Measurements from ENCODE around the gene GDF2.

Gene GDF2

DNA sequence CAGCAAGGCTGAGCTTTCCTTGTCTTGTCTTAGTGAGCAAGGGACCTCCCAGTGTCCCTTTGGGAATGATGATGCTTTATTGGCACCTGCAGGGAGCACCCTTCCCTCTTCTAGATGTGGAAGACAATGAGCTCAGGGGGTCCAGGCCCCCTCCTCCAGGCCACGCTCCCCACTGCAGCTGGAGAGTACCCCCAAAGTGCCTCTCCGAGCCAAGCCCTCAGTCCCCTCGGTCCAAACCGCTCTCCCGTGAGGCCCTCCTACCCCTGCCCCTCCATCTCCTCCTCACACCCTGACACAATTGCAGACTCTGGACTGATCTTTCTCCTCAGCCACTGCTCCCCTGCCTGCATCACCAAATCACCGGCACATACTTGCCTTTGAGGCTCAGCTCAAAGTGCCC is 42.7 kb downstream of the GDF2 start:
- Histone ChIP-seq H3K79me2 (ENCODE audit: insufficient read depth, low read length) (no peaks in the 10 kb centered on the region), H3K9me2 (ENCODE audit: low read depth, low read length) (no peaks in the 10 kb centered on the region), H3K9me3 (ENCODE audit: low read length) (no peaks in the 10 kb centered on the region), H4K20me1 (ENCODE audit: insufficient read depth, low read length) (no peaks in the 10 kb centered on the region), H3K4me1 (ENCODE audit: insufficient read depth, low read length, severe bottlenecking) (no peaks in the 10 kb centered on the region), H3K27ac (ENCODE audit: low read depth, low read length, poor library complexity, severe bottlenecking) (no peak overlapping the region), H3K4me3 (ENCODE audit: low read depth, low read length, poor library complexity, severe bottlenecking) (no peak overlapping the region), H3F3A (ENCODE audit: insufficient read depth, low read length) (no peaks in the 10 kb centered on the region), H3K36me3 (ENCODE audit: insufficient read depth, low read length) (no peaks in the 10 kb centered on the region), H3K4me2 (ENCODE audit: low read length) (no peak overlapping the region), H3K27me3 (ENCODE audit: insufficient read depth, low read length) (no peaks in the 10 kb centered on the region), H3K9ac (ENCODE audit: low read length) (no peak overlapping the region), H2AFZ (ENCODE audit: low read length) (no peak overlapping the region)
- TF ChIP-seq, protein P1, sequence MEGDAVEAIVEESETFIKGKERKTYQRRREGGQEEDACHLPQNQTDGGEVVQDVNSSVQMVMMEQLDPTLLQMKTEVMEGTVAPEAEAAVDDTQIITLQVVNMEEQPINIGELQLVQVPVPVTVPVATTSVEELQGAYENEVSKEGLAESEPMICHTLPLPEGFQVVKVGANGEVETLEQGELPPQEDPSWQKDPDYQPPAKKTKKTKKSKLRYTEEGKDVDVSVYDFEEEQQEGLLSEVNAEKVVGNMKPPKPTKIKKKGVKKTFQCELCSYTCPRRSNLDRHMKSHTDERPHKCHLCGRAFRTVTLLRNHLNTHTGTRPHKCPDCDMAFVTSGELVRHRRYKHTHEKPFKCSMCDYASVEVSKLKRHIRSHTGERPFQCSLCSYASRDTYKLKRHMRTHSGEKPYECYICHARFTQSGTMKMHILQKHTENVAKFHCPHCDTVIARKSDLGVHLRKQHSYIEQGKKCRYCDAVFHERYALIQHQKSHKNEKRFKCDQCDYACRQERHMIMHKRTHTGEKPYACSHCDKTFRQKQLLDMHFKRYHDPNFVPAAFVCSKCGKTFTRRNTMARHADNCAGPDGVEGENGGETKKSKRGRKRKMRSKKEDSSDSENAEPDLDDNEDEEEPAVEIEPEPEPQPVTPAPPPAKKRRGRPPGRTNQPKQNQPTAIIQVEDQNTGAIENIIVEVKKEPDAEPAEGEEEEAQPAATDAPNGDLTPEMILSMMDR (IDR thresholded peaks at IDR 0.05; ENCODE audit: low read length): no peak
- TF ChIP-seq EZH2 (IDR thresholded peaks at IDR 0.05; ENCODE audit: borderline replicate concordance, low read length): no peak

DNA sequence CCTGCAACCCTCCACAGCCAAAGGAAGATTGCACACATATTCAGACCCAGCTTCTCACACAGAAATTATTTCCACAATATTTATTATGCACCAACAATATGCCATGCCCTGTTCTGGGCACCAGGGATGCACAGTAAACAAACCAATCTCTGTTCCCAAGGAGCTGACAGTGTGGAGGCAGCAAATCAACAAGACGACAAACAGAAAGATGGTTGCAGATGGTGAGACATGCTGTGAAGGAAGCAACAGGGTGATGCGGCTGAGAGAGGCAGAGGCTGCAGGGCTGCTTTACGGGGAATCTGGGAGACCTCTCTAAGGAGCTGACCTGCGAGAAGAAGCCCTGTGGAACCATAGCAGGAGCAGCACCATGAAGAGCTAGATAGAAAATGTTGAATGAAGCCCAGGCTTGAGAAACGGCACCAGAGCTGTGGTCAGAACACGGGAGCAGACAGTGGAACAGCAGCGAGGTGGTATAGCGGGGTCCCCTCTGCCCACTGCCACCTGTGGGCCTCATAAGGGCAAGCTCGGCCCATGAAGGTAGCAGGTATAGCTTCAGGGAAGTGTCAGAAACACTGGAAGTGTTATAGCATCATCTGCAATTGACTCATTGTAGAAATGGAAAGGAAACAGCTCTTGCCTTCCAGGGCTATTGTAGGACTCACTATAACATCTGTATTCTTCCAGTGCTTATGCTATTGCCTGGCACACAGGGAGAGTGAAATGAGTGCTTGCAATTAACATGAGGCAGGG is 43.4 kb downstream of the GDF2 start:
- no peak overlapping the region for H3K4me3 ChIP-seq (ENCODE audit: low read depth, low read length, poor library complexity, severe bottlenecking)
- no peak for TF ChIP-seq EZH2 (IDR thresholded peaks at IDR 0.05; ENCODE audit: borderline replicate concordance, low read length)
- TF ChIP-seq, protein P1 (IDR thresholded peaks at IDR 0.05; ENCODE audit: low read length): no peak
- H4K20me1 ChIP-seq (ENCODE audit: insufficient read depth, low read length): no peaks in the 10 kb centered on the region
- H2AFZ ChIP-seq (ENCODE audit: low read length): no peak overlapping the region
- H3K79me2 ChIP-seq (ENCODE audit: insufficient read depth, low read length): no peaks in the 10 kb centered on the region
- no peaks in the 10 kb centered on the region for H3K9me3 ChIP-seq (ENCODE audit: low read length)
- H3K9me2 ChIP-seq (ENCODE audit: low read depth, low read length): no peaks in the 10 kb centered on the region
- H3K27me3 ChIP-seq (ENCODE audit: insufficient read depth, low read length): no peaks in the 10 kb centered on the region
- H3K4me1 ChIP-seq (ENCODE audit: insufficient read depth, low read length, severe bottlenecking): no peaks in the 10 kb centered on the region
- H3K36me3 ChIP-seq (ENCODE audit: insufficient read depth, low read length): no peaks in the 10 kb centered on the region
- H3F3A ChIP-seq (ENCODE audit: insufficient read depth, low read length): no peaks in the 10 kb centered on the region
- no peak overlapping the region for H3K4me2 ChIP-seq (ENCODE audit: low read length)
- no peak overlapping the region for H3K9ac ChIP-seq (ENCODE audit: low read length)
- no peak overlapping the region for H3K27ac ChIP-seq (ENCODE audit: low read depth, low read length, poor library complexity, severe bottlenecking)

DNA sequence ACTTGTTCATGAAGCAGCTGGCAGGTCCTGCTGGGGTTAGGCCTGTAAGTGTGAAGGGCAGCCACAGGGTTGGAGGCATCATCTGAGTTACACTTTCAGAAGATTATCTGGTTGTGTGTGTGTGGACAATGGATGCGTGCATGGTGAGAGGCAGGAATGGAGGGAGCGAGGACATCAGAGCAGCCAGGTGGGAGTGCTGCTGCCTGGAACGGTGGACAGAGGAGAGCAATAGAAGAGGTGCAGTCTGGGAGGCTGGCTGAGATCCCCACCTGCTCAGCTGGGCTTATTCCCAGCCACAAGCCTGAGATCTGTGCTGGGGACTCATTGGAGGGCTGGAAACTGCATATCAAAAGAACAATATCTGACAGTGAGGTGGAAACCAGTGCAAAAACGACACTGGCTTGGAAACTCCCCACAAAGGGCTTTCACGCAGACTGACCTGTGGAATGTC is 44.0 kb downstream of the GDF2 start:
- no peaks in the 10 kb centered on the region for H3K27me3 ChIP-seq (ENCODE audit: insufficient read depth, low read length)
- H3F3A ChIP-seq (ENCODE audit: insufficient read depth, low read length): no peaks in the 10 kb centered on the region
- H3K79me2 ChIP-seq (ENCODE audit: insufficient read depth, low read length): no peaks in the 10 kb centered on the region
- H3K4me2 ChIP-seq (ENCODE audit: low read length): no peak overlapping the region
- H2AFZ ChIP-seq (ENCODE audit: low read length): no peak overlapping the region
- H3K4me3 ChIP-seq (ENCODE audit: low read depth, low read length, poor library complexity, severe bottlenecking): no peak overlapping the region
- H3K9me2 ChIP-seq (ENCODE audit: low read depth, low read length): no peaks in the 10 kb centered on the region
- no peaks in the 10 kb centered on the region for H4K20me1 ChIP-seq (ENCODE audit: insufficient read depth, low read length)
- H3K9me3 ChIP-seq (ENCODE audit: low read length): no peaks in the 10 kb centered on the region
- TF ChIP-seq EZH2 (IDR thresholded peaks at IDR 0.05; ENCODE audit: borderline replicate concordance, low read length): no peak
- TF ChIP-seq, protein P1 (IDR thresholded peaks at IDR 0.05; ENCODE audit: low read length): no peak
- H3K36me3 ChIP-seq (ENCODE audit: insufficient read depth, low read length): no peaks in the 10 kb centered on the region
- no peaks in the 10 kb centered on the region for H3K4me1 ChIP-seq (ENCODE audit: insufficient read depth, low read length, severe bottlenecking)
- H3K9ac ChIP-seq (ENCODE audit: low read length): no peak overlapping the region
- H3K27ac ChIP-seq (ENCODE audit: low read depth, low read length, poor library complexity, severe bottlenecking): no peak overlapping the region
